H9 (cell line): ENCODE data around the gene HIF1A. TPM values are rescaled to one million over a fixed set of nuclear protein-coding genes. Genes with fewer than 3 reads are reported as not detected.

Experiments used
- DNase-seq: peaks from one replicate; pipeline ENCODE4 v3.0.0-alpha.2; 2017
- H2AFZ ChIP-seq: one replicate; pipeline ENCODE4 v1.6.1; 2013; ENCODE audit warnings: mild to moderate bottlenecking, low read length, control low read depth, moderate library complexity
- H2AK5ac ChIP-seq: 2 replicates; pipeline ENCODE4 v1.6.1; 2013; ENCODE audit warnings: low read length, control low read depth, mixed read lengths; ENCODE audit not compliant: insufficient read length
- H2BK120ac ChIP-seq: one replicate; pipeline ENCODE4 v1.6.1; 2013; ENCODE audit warnings: low read depth, mild to moderate bottlenecking, low read length, control low read depth, inconsistent platforms; ENCODE audit not compliant: poor library complexity, severe bottlenecking
- H2BK12ac ChIP-seq: 2 replicates; pipeline ENCODE4 v1.6.1; 2013; ENCODE audit warnings: low read length, control low read depth, mixed read lengths, low read depth; ENCODE audit not compliant: insufficient read length
- H2BK15ac ChIP-seq: 2 replicates; pipeline ENCODE4 v1.6.1; 2013; ENCODE audit warnings: low read depth, low read length, control low read depth
- H2BK20ac ChIP-seq: one replicate; pipeline ENCODE4 v1.6.1; 2013; ENCODE audit warnings: low read depth, mild to moderate bottlenecking, low read length, control low read depth, inconsistent platforms; ENCODE audit not compliant: poor library complexity, severe bottlenecking
- H2BK5ac ChIP-seq: 2 replicates; pipeline ENCODE4 v1.6.1; 2013; ENCODE audit warnings: low read length, control low read depth, mixed read lengths; ENCODE audit not compliant: insufficient read length
- H3K14ac ChIP-seq: 2 replicates; pipeline ENCODE4 v1.6.1; 2013; ENCODE audit warnings: low read length, control low read depth; ENCODE audit not compliant: insufficient read depth
- H3K18ac ChIP-seq: 2 replicates; pipeline ENCODE4 v1.6.1; 2013; ENCODE audit warnings: low read depth, mild to moderate bottlenecking, mixed read lengths, low read length, control low read depth; ENCODE audit not compliant: insufficient read length
- H3K23ac ChIP-seq: 2 replicates; pipeline ENCODE4 v1.6.1; 2013; ENCODE audit warnings: low read length, control low read depth, mixed read lengths, low read depth; ENCODE audit not compliant: insufficient read length
- H3K23me2 ChIP-seq: 2 replicates; pipeline ENCODE4 v1.6.1; 2013; ENCODE audit warnings: low read depth, mild to moderate bottlenecking, mixed read lengths, low read length, control low read depth; ENCODE audit not compliant: insufficient read length, poor library complexity, severe bottlenecking
- H3K27ac ChIP-seq: 2 replicates; pipeline ENCODE4 v1.5.1; 2013; ENCODE audit warnings: low read length, control low read depth, mixed read lengths, low read depth; ENCODE audit not compliant: insufficient read length
- H3K27me3 ChIP-seq: 2 replicates; pipeline ENCODE4 v1.6.1; 2013; ENCODE audit warnings: low read length, control low read depth, inconsistent platforms; ENCODE audit not compliant: insufficient read depth
- H3K4ac ChIP-seq: 2 replicates; pipeline ENCODE4 v1.6.1; 2013; ENCODE audit warnings: low read depth, mild to moderate bottlenecking, control low read depth, inconsistent platforms, low read length, moderate library complexity
- H3K4me1 ChIP-seq: 2 replicates; pipeline ENCODE4 v1.6.1; 2013; ENCODE audit warnings: low read length, control low read depth, inconsistent platforms; ENCODE audit not compliant: insufficient read depth
- H3K4me2 ChIP-seq: 2 replicates; pipeline ENCODE4 v1.6.1; 2013; ENCODE audit warnings: low read length, control low read depth, mixed read lengths; ENCODE audit not compliant: insufficient read length, insufficient read depth
- H3K56ac ChIP-seq: 2 replicates; pipeline ENCODE4 v1.6.1; 2013; ENCODE audit warnings: low read depth, mild to moderate bottlenecking, mixed read lengths, low read length, control low read depth; ENCODE audit not compliant: insufficient read length
- H3K79me1 ChIP-seq: 2 replicates; pipeline ENCODE4 v1.6.1; 2013; ENCODE audit warnings: low read depth, mild to moderate bottlenecking, moderate library complexity, low read length, control low read depth, inconsistent platforms; ENCODE audit not compliant: insufficient read depth, poor library complexity, severe bottlenecking
- H3K79me2 ChIP-seq: 2 replicates; pipeline ENCODE4 v1.6.1; 2013; ENCODE audit warnings: low read length, control low read depth, inconsistent platforms; ENCODE audit not compliant: insufficient read depth
- H3K9ac ChIP-seq: 2 replicates; pipeline ENCODE4 v1.6.1; 2013; ENCODE audit warnings: low read length, control low read depth, mixed read lengths; ENCODE audit not compliant: insufficient read length; ENCODE audit errors: extremely low read depth
- H3K9me3 ChIP-seq: one replicate; pipeline ENCODE4 v1.6.1; 2013; ENCODE audit warnings: low read depth, low read length, inconsistent platforms; ENCODE audit not compliant: control insufficient read depth
- H3T11ph ChIP-seq: one replicate; pipeline ENCODE4 v1.6.1; 2013; ENCODE audit warnings: mild to moderate bottlenecking, low read length, control low read depth, inconsistent platforms
- H4K20me1 ChIP-seq: one replicate; pipeline ENCODE4 v1.6.1; 2013; ENCODE audit not compliant: control insufficient read depth, insufficient read length, insufficient read depth
- H4K5ac ChIP-seq: 2 replicates; pipeline ENCODE4 v1.6.1; 2013; ENCODE audit warnings: low read depth, mild to moderate bottlenecking, mixed read lengths, low read length, control low read depth; ENCODE audit not compliant: insufficient read length
- H4K8ac ChIP-seq: replicated peaks from 2 replicates; pipeline ENCODE4 v1.6.1; 2013; ENCODE audit warnings: low read length, control low read depth, mixed read lengths, low read depth; ENCODE audit not compliant: insufficient read length
- H4K91ac ChIP-seq: 2 replicates; pipeline ENCODE4 v1.6.1; 2013; ENCODE audit warnings: low read depth, mild to moderate bottlenecking, moderate library complexity, mixed read lengths, low read length, control low read depth; ENCODE audit not compliant: insufficient read length
- H3K27ac Mint-ChIP-seq, 3 experiments: 2 replicates in 2 of 3; 3 replicates in 1 of 3; pipeline ENCODE4 v1.8.0; 2020 to 2021; ENCODE audit warnings: mixed read lengths in 3 of 3, mild to moderate bottlenecking in 1 of 3, moderate library complexity in 1 of 3
- H3K27me3 Mint-ChIP-seq: 2 replicates; pipeline ENCODE4 v1.8.0; 2021; ENCODE audit warnings: low read depth, mild to moderate bottlenecking, moderate library complexity, mixed read lengths
- H3K36me3 Mint-ChIP-seq, 3 experiments: 2 replicates in 2 of 3; 3 replicates in 1 of 3; pipeline ENCODE4 v1.8.0; 2020 to 2021; ENCODE audit warnings: low read depth in 3 of 3, mixed read lengths in 3 of 3; ENCODE audit not compliant: insufficient read depth in 1 of 3
- H3K4me1 Mint-ChIP-seq, 2 experiments: 2 replicates each; pipeline ENCODE4 v1.8.0; 2020; ENCODE audit warnings: mixed read lengths in 2 of 2
- H3K4me3 Mint-ChIP-seq, 2 experiments: 2 replicates in 1 of 2; 3 replicates in 1 of 2; pipeline ENCODE4 v1.8.0; 2020 to 2021; ENCODE audit warnings: mild to moderate bottlenecking in 2 of 2, mixed read lengths in 2 of 2, moderate library complexity in 1 of 2
- H3K9me3 Mint-ChIP-seq, 2 experiments: 2 replicates in 1 of 2; 3 replicates in 1 of 2; pipeline ENCODE4 v1.8.0; 2020; ENCODE audit warnings: mild to moderate bottlenecking in 2 of 2, mixed read lengths in 2 of 2, moderate library complexity in 1 of 2
- CTCF ChIP-seq: fragments of 200-600 bp; sonication (generic); conservative IDR thresholded peaks from 3 replicates; pipeline ENCODE4 v1.8.0; 2021; ENCODE audit warnings: antibody characterized with exemption, mild to moderate bottlenecking
- WGBS: extraction: QIAGEN DNeasy Blood & Tissue Kit; methylation state at CpG from one replicate; pipeline ENCODE4 v1.1.7; 2013; ENCODE audit warnings: missing lambda C conversion rate, low lambda C conversion rate, mixed read lengths; ENCODE audit not compliant: insufficient read length; ENCODE audit errors: extremely low coverage; 5-methylcytosine and 5-hydroxymethylcytosine counted together
- total RNA-seq: library from RNA; stranded (reverse); gene quantifications from 2 replicates; pipeline ENCODE4 v1.2.1, GENCODE V29; 2021

HIF1A gene
- total RNA-seq, 1 experiment from 2014 or later = 154 TPM

- H4K91ac ChIP-seq = no peak overlapping the region
- no peaks in the 10 kb centered on the region for H4K20me1 ChIP-seq
- Mint-ChIP-seq H3K36me3 (no peaks in the 10 kb centered on the region), H3K9me3 (no peaks in the 10 kb centered on the region; a peak in 1 of 5 replicates), H3K27me3 (peaks cover 2% of the 10 kb centered on the region; the same call in 1 of the 2 replicates), H3K27ac (no peak overlapping the region), H3K4me3 (no peak overlapping the region), H3K4me1 (peaks cover 0 to 6% of the 10 kb centered on the region in 2 experiments; a peak in 2 of 4 replicates)
- no peak overlapping the region for H3T11ph ChIP-seq
- DNase-seq = no peak
- no peak overlapping the region for H3K56ac ChIP-seq
- TF ChIP-seq CTCF = no peak
- H2BK20ac ChIP-seq = no peak overlapping the region
- no peak overlapping the region for H3K18ac ChIP-seq
- no peak overlapping the region for H2BK120ac ChIP-seq
- no peak overlapping the region for H3K9ac ChIP-seq
- no peaks in the 10 kb centered on the region for H3K23me2 ChIP-seq
- no peak overlapping the region for H3K23ac ChIP-seq
- H2AFZ ChIP-seq = no peak overlapping the region
- H4K5ac ChIP-seq = no peak overlapping the region
- H3K4me2 ChIP-seq = no peak overlapping the region
- H4K8ac ChIP-seq = no peak overlapping the region
- H2BK15ac ChIP-seq = no peak overlapping the region
- no CpG with 5 or more reads among the region's 13 CpGs for WGBS
- H3K79me1 ChIP-seq = no peaks in the 10 kb centered on the region
- no peaks in the 10 kb centered on the region; the same call in 1 of the 2 replicates for H3K4me1 ChIP-seq
- H2BK5ac ChIP-seq = no peak overlapping the region
- H3K4ac ChIP-seq = no peak overlapping the region
- H3K14ac ChIP-seq = no peak overlapping the region
- H3K9me3 ChIP-seq = no peaks in the 10 kb centered on the region
- H3K79me2 ChIP-seq = no peaks in the 10 kb centered on the region
- H2BK12ac ChIP-seq = no peak overlapping the region
- H3K27me3 ChIP-seq = no peaks in the 10 kb centered on the region; the same call in 1 of the 2 replicates
- H3K27ac ChIP-seq = no peak overlapping the region
- no peak overlapping the region for H2AK5ac ChIP-seq
These were observed 32.6 kb upstream of the HIF1A start for GRCh38 chr14:61662437-61663311.
